Effector memory CD8-positive, alpha-beta T cell (primary cell): Measurements from ENCODE around the gene RYK.
"Not testable (repeated sequence)": the region's sequence is repeated elsewhere in the genome, so short reads cannot be mapped to it uniquely, and the experiment has no call there.

ENCODE experiments used
- ATAC-seq: fragments of 150-1000 bp; cut with Tn5 transposase; replicated peaks from 2 replicates; pipeline ENCODE4 v1.10.0; 2021; ENCODE audit warnings: mild to moderate bottlenecking, moderate library complexity
- DNase-seq, 3 experiments: peaks; one replicate each; pipeline ENCODE4 v3.0.0; 2021
- H3K27ac Mint-ChIP-seq, 2 donors: one replicate each; pipeline ENCODE4 v1.8.0; 2022; ENCODE audit warnings: mild to moderate bottlenecking in 2 of 2, mixed read lengths in 2 of 2, moderate library complexity in 2 of 2
- H3K27me3 Mint-ChIP-seq, 2 donors: one replicate each; pipeline ENCODE4 v1.8.0; 2022; ENCODE audit warnings: mixed read lengths in 2 of 2
- H3K36me3 Mint-ChIP-seq: one replicate; pipeline ENCODE4 v1.8.0; 2022; ENCODE audit warnings: mild to moderate bottlenecking, moderate library complexity, mixed read lengths; ENCODE audit not compliant: insufficient read depth
- H3K4me1 Mint-ChIP-seq, 2 donors: one replicate each; pipeline ENCODE4 v1.8.0; 2022; ENCODE audit warnings: low read depth in 2 of 2, mixed read lengths in 2 of 2
- H3K4me3 Mint-ChIP-seq, 2 donors: one replicate each; pipeline ENCODE4 v1.8.0; 2022; ENCODE audit warnings: mild to moderate bottlenecking in 2 of 2, mixed read lengths in 2 of 2, moderate library complexity in 2 of 2
- H3K9me3 Mint-ChIP-seq, 2 donors: one replicate each; pipeline ENCODE4 v1.8.0; 2022; ENCODE audit warnings: mixed read lengths in 2 of 2

RYK gene

GRCh38 chr3:134279466-134279865, 28.8 kb upstream of the RYK start:
- Mint-ChIP-seq H3K9me3 (peaks cover 0 to 2% of the 10 kb centered on the region in 2 donors), H3K27ac (no peak overlapping the region), H3K4me1 (no peaks in the 10 kb centered on the region), H3K27me3 (peaks cover 22 to 25% of the 10 kb centered on the region in 2 donors), H3K4me3 (no peak overlapping the region), H3K36me3 (no peaks in the 10 kb centered on the region)
- no peak for ATAC-seq
- DNase-seq = no peak

- DNase-seq (no peak), ATAC-seq (no peak)
- no peaks in the 10 kb centered on the region for H3K4me1 Mint-ChIP-seq
- no peak overlapping the region for H3K4me3 Mint-ChIP-seq
- no peak overlapping the region for H3K27ac Mint-ChIP-seq
- H3K36me3 Mint-ChIP-seq = no peaks in the 10 kb centered on the region
- peaks cover 43 to 45% of the 10 kb centered on the region in 2 donors for H3K27me3 Mint-ChIP-seq
- H3K9me3 Mint-ChIP-seq = peaks cover 0 to 2% of the 10 kb centered on the region in 2 donors
Observed at GRCh38 chr3:134277066-134277660, 26.5 kb upstream of the RYK start.

GRCh38 chr3:134276086-134276485, 25.4 kb upstream of the RYK start:
- Mint-ChIP-seq H3K4me1 (no peaks in the 10 kb centered on the region), H3K4me3 (no peak overlapping the region), H3K27ac (no peak overlapping the region), H3K9me3 (peaks cover 0 to 2% of the 10 kb centered on the region in 2 donors), H3K27me3 (peaks cover 50 to 56% of the 10 kb centered on the region in 2 donors), H3K36me3 (no peaks in the 10 kb centered on the region)
- DNase-seq = no peak
- no peak for ATAC-seq

- DNase-seq, H3K27ac Mint-ChIP-seq, ATAC-seq, H3K4me1 Mint-ChIP-seq, H3K4me3 Mint-ChIP-seq, H3K36me3 Mint-ChIP-seq, H3K9me3 Mint-ChIP-seq: not testable (repeated sequence)
- H3K27me3 Mint-ChIP-seq = peaks cover 53 to 61% of the 10 kb centered on the region in 2 donors
Observed at GRCh38 chr3:134275110-134275509, 24.5 kb upstream of the RYK start.

- no peak overlapping the region for H3K4me3 Mint-ChIP-seq
- no peak overlapping the region for H3K27ac Mint-ChIP-seq
- no peaks in the 10 kb centered on the region for H3K36me3 Mint-ChIP-seq
- ATAC-seq (no peak), DNase-seq (no peak)
- H3K4me1 Mint-ChIP-seq = no peaks in the 10 kb centered on the region
- H3K9me3 Mint-ChIP-seq = peaks cover 0 to 2% of the 10 kb centered on the region in 2 donors
- H3K27me3 Mint-ChIP-seq = peaks cover 53 to 61% of the 10 kb centered on the region in 2 donors
Observed at GRCh38 chr3:134274571-134274970, 23.9 kb upstream of the RYK start.

GRCh38 chr3:134267996-134268395, 17.3 kb upstream of the RYK start:
- Mint-ChIP-seq H3K4me3 (no peak overlapping the region), H3K27ac (no peak overlapping the region), H3K36me3 (no peaks in the 10 kb centered on the region), H3K4me1 (no peaks in the 10 kb centered on the region), H3K9me3 (no peaks in the 10 kb centered on the region), H3K27me3 (peaks cover 35 to 58% of the 10 kb centered on the region in 2 donors)
- DNase-seq (no peak), ATAC-seq (no peak)

GRCh38 chr3:134260987-134261386, 10.3 kb upstream of the RYK start:
- Mint-ChIP-seq H3K4me3 (no peak overlapping the region), H3K27ac (peak overlapping the region in 1 of 2 donors; percentile 3), H3K9me3 (no peaks in the 10 kb centered on the region), H3K27me3 (peaks cover 5 to 11% of the 10 kb centered on the region in 2 donors), H3K4me1 (peaks cover 0 to 3% of the 10 kb centered on the region in 2 donors), H3K36me3 (no peaks in the 10 kb centered on the region)
- peak; percentile 51 for ATAC-seq
- no peak for DNase-seq

- no peak overlapping the region for H3K27ac Mint-ChIP-seq
- H3K9me3 Mint-ChIP-seq = no peaks in the 10 kb centered on the region
- H3K36me3 Mint-ChIP-seq = no peaks in the 10 kb centered on the region
- no peak overlapping the region for H3K4me3 Mint-ChIP-seq
- H3K4me1 Mint-ChIP-seq = peaks cover 0 to 3% of the 10 kb centered on the region in 2 donors
- no peak for DNase-seq
- no peak for ATAC-seq
- peaks cover 0 to 5% of the 10 kb centered on the region in 2 donors for H3K27me3 Mint-ChIP-seq
Observed at GRCh38 chr3:134258761-134259347, 8.2 kb upstream of the RYK start.

- no peaks in the 10 kb centered on the region for H3K9me3 Mint-ChIP-seq
- no peak overlapping the region for H3K27ac Mint-ChIP-seq
- DNase-seq = no peak
- no peaks in the 10 kb centered on the region for H3K36me3 Mint-ChIP-seq
- H3K4me3 Mint-ChIP-seq = no peak overlapping the region
- no peaks in the 10 kb centered on the region for H3K27me3 Mint-ChIP-seq
- no peak for ATAC-seq
- peaks cover 7 to 9% of the 10 kb centered on the region in 2 donors for H3K4me1 Mint-ChIP-seq
Observed at GRCh38 chr3:134255404-134255803, 4.7 kb upstream of the RYK start.

- Mint-ChIP-seq H3K27ac (no peak overlapping the region), H3K27me3 (no peaks in the 10 kb centered on the region), H3K4me3 (no peak overlapping the region), H3K9me3 (no peaks in the 10 kb centered on the region), H3K4me1 (peaks cover 21 to 22% of the 10 kb centered on the region in 2 donors), H3K36me3 (peaks cover 8% of the 10 kb centered on the region)
- ATAC-seq = no peak
- no peak for DNase-seq
Observed at GRCh38 chr3:134253475-134254226, 3.0 kb upstream of the RYK start.

- no peak for ATAC-seq
- Mint-ChIP-seq H3K9me3 (no peaks in the 10 kb centered on the region), H3K27ac (no peak overlapping the region), H3K27me3 (no peaks in the 10 kb centered on the region), H3K36me3 (peaks cover 8% of the 10 kb centered on the region), H3K4me1 (peaks cover 28 to 31% of the 10 kb centered on the region in 2 donors), H3K4me3 (peak overlapping the region in 1 of 2 donors; percentile 27)
- DNase-seq = no peak
Observed at GRCh38 chr3:134252766-134253165, 2.1 kb upstream of the RYK start.

GRCh38 chr3:134251731-134252391, 1.2 kb upstream of the RYK start:
- ATAC-seq = no peak
- Mint-ChIP-seq H3K9me3 (no peaks in the 10 kb centered on the region), H3K4me3 (peak overlapping the region; percentile 96 to 98), H3K27me3 (no peaks in the 10 kb centered on the region), H3K36me3 (peaks cover 8% of the 10 kb centered on the region), H3K4me1 (peaks cover 30 to 36% of the 10 kb centered on the region in 2 donors), H3K27ac (peak overlapping the region; percentile 92)
- no peak for DNase-seq

- H3K9me3 Mint-ChIP-seq = no peaks in the 10 kb centered on the region
- DNase-seq = peak; percentile 6 to 24 (median 23)
- H3K4me1 Mint-ChIP-seq = peaks cover 29 to 52% of the 10 kb centered on the region in 2 donors
- no peaks in the 10 kb centered on the region for H3K27me3 Mint-ChIP-seq
- ATAC-seq = peak; percentile 53
- H3K36me3 Mint-ChIP-seq = peaks cover 8% of the 10 kb centered on the region
- peak overlapping the region; percentile 91 to 96 for H3K27ac Mint-ChIP-seq
- peak overlapping the region; percentile 86 to 97 for H3K4me3 Mint-ChIP-seq
Observed at GRCh38 chr3:134249935-134250716, 533 bp downstream of the RYK start.
